HG03025 (cell line): ENCODE results near the gene RAD51B.

Experiments
- ATAC-seq: cut with Tn5 transposase; IDR thresholded peaks from one replicate; pipeline ENCODE4 v1.9.1; 2021; ENCODE audit warnings: mild to moderate bottlenecking, moderate library complexity; ENCODE audit not compliant: unreplicated experiment, low FRiP score

Gene RAD51B

GRCh38 chr14:68564826-68565759 lies 745.5 kb downstream of the RAD51B start:
- no peak for ATAC-seq

DNA sequence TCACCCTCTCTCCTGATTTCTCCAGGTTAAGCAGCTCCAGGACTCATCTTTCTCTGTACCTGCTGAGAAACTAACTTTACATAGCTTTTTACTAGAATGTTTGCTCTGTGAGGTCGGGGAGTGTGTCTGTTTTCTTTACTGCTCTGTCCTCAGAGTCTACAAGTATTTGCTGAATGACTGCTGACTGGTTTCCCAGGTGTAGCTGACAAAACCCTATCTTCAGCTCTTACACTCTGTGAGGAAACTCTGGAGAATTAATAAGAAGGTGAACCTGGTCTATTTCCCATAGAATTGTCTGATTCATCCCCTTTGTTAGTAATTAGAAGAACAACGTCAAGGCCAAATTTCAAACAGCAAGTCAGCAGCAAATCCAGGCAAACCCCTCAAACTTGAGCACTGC lies 746.5 kb downstream of the RAD51B start:
- ATAC-seq: no peak

GRCh38 chr14:68568907-68569897 lies 749.6 kb downstream of the RAD51B start:
- no peak for ATAC-seq

DNA sequence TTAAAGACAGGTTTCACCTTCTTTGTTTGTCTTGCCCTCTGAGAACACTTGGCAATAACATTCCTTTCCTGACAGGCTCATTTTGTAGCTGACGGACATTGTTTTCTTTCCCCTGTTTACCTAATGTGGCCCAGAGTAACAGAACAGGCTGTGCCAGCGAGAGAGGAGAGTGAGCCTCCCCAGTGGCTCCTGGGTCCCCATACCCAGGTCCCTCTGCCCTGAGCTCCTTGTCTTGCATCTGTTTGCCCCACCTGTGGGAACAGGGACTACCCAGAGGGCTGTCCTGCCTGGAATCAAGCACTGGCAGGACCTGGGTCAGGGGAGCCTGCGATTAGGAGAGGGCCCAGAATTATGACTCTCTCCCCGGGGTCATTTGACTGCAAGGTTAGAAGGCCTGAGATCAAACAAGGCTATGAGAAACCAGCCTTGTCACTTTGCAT lies 750.4 kb downstream of the RAD51B start:
- ATAC-seq: no peak

- no peak for ATAC-seq
Measured at GRCh38 chr14:68571114-68571591, 751.6 kb downstream of the RAD51B start.

GRCh38 chr14:68571928-68572525 lies 752.4 kb downstream of the RAD51B start:
- ATAC-seq: no peak

DNA sequence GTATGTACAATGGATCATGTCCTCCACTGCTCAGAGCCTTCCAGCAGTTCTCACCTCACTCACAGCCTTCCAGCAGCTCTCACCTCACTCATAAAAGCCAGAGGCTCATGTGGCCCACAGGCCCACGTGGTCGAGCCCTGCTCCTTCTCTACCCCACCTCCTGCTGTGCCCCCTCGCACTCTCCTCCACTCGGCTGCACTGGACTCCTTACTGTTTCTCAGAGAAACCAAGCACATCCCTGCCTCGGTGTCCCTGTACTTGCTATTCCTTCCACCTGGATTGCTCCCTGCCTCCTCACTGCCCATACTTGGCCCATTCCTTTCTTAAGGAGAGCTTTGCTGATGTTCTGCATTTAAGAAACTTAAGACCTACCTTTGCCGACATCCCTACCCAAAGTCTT lies 753.5 kb downstream of the RAD51B start:
- ATAC-seq: no peak

DNA sequence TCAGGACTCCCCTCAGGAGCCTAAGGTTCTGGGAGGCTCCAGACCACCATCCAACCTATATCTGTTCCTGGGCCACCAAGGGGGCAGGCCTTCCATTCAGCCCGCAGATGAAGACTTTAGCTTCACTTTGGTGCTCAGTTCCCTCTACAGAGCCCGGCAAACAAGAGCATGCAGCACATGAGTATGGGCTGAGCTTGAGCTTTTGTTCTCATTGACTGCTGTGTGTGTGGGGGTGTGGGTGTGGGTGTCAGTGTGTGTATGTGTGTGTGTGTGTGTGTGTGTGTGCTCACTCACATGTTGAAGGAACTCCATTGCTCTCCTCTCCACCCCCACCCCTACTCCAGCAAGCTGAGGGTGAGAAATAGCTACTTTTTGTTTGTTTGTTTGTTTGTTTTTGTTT lies 754.1 kb downstream of the RAD51B start:
- ATAC-seq: no peak

- ATAC-seq: no peak
Measured at GRCh38 chr14:68574461-68574860, 754.9 kb downstream of the RAD51B start.

- ATAC-seq: no peak
Measured at GRCh38 chr14:68574906-68575305, 755.3 kb downstream of the RAD51B start.

- no peak for ATAC-seq
Measured at GRCh38 chr14:68575426-68575825, 755.8 kb downstream of the RAD51B start.

DNA sequence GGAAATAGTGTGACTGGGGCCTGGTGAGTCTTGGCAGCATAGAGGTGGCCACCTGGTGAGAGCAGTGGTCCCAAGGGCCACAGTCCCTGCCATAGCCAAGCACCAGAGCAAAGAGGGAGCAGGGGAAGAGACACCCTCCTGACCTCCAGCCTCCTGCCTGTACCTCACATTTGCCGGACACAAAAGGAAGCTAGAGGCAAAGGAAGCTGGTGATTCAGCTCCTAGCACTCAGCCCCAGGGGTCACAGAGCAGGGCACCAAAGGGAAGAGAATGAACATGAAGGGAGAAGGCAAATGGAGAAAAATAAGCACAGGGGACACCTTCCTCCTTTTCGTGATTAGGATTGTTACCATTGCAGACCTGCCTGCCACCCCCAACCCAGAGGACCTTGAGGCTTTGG lies 756.5 kb downstream of the RAD51B start:
- no peak for ATAC-seq

DNA sequence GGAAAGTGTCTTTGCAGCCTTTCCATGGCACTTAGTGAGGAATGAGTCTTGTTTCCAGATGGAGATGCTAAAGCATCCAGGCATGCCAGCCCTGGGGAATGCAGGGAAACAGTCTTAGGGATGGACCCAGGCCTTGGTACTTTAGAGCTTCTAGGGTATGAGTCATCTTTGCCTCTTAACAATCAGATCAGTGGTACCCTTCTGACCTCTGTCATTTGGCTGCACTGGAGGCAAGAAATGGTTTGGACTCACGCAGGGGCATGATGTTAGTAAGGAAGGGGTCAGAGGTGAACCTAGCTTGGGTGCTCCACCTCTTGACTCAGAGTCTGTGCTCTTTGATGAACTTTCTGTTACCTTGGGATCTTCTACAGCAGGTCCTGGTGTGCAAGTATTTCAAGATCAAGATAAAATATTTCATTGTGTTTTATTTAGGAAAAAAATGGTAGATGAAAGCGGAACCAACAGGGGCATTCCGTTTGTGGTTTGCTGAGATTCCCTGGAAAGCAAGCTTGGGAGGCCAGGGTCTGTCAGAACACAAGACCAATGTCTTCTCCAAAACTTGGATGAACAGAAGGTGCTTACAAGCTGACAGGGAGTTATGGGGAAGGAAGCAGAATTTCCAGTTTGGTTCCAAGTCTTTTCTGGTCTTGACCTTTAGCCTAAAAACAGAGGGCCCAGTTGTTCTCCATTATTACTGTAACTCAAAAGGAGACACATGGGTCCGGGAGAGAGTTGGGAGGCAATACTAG lies 757.1 kb downstream of the RAD51B start:
- no peak for ATAC-seq

DNA sequence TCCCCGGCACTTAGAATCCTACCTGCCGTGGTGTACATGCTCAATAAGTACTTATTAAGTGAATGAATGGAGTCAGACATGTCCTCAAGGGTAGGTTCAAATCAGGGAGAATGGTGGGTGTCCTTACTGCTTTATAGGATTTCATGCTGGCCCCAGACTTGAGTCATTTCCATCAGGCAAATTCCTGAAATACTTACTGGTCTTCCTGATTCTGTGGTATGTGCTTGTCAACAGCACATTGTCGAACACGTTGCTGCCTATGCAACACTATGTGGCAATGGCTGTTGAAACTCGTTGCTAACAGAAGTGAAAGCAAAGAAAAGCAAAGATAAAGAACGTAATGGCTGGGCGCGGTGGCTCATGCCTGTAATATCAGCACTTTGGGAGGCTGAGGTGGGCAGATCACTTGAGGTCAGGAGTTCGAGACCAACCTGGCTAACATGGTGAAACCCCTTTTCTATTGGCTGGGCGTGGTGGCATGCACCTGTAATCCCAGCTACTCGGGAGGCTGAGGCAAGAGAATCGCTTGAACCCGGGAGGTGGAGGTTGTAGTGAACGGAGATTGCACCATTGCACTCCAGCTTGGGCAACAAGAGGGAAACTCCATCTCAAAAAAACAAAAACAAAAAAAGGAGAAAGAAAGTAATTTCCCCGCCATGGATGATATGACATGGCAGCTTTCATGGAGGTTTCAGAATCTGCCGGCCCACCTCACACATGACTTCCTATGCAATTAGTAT lies 758.4 kb downstream of the RAD51B start:
- ATAC-seq: no peak

DNA sequence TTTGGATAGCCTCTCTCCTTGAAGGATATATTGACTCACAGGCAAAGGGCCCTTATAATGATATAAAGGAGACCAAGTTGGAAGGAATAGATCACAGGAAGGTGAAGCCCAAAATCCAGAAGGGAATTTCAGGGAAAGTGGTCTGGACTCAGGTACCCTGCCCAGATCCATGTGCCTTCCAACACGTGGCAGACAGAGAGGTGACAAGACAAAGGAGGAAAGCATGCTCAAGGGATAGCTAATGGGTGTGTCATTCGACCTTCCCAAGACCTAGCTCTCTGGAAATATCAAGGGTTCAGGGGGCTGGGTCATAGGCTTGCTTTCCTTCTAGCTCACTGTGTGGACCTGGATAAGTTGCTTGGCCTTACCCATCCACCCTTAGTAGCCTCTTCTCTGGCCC lies 759.0 kb downstream of the RAD51B start:
- ATAC-seq: no peak

GRCh38 chr14:68580096-68580645 lies 760.6 kb downstream of the RAD51B start:
- ATAC-seq: no peak

DNA sequence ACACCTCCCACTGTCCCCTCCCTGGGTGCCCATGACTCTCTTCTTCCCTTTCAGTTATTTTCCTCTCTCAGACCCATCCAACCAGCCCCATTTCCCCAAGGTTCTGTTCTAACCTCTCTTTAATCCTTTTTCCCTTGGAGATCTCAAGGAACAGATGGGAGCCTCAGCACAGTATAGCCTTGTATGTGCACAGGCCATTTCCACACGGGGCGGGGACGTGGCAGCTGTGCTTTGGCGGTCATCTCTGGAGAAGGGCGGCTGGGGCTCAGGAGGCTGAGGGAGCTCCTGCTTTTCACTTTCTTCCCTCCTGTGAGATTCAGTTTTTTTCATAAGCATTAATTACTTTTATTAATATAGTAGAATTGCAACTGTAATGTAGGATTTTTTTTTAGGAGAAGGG lies 761.1 kb downstream of the RAD51B start:
- ATAC-seq: no peak

DNA sequence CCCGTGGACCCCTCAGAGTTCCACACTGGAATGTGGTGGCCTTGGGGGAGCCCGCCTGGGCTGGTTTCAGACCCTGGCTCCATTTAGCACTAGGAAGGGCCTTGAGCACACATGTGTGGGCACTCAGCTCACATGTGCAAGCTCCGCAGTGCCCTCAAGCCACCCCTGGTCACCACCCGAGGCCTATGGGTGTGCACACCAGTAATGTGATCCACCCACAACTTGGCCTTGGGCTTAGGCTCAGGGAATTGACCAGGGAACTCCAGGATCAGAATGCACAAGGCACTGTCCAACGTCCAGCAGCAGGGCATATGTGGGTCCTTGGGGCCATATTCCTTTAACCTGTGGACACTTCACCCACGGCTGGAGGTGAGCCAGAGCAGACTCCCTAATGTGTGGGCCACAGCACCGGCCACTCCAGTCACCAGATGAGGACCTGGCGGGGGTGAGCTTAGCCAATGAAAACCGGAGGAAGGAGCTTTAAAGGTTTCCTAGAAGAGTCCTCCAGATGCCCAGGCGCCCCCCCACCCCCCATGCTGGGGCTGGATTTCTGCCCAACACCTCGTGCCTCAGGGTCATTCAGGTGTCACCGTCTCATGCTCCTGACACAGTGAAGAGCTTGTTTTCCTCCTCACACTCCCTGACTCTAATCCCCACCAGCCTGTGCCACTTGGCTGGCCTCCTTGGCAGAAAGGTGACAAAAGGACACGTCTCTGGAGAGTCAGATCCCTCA lies 764.1 kb downstream of the RAD51B start:
- ATAC-seq: no peak
